GM21528 (cell line): ENCODE results near the gene TRNP1.
"Not testable (repeated sequence)": the region's sequence is repeated elsewhere in the genome, so short reads cannot be mapped to it uniquely, and the experiment has no call there.

Experiments
- ATAC-seq: cut with Tn5 transposase; IDR thresholded peaks from one replicate; pipeline ENCODE4 v1.9.1; 2021; ENCODE audit warnings: mild to moderate bottlenecking, moderate library complexity; ENCODE audit not compliant: unreplicated experiment, low FRiP score

Gene TRNP1

GRCh38 chr1:26993237-26994019 is at the start of gene TRNP1:
Gene TRNP1, plus strand, starts transcription at chr1:26993692. Its CDS starts 95 bp downstream, at chr1:26993787.
- peak; percentile 47 for ATAC-seq

- ATAC-seq: no peak
Measured at GRCh38 chr1:26945138-26945537, 48.4 kb upstream of the TRNP1 start.

- ATAC-seq: no peak
Measured at GRCh38 chr1:26945728-26946127, 47.8 kb upstream of the TRNP1 start.

GRCh38 chr1:26946270-26946669 is 47.2 kb upstream of the TRNP1 start:
- ATAC-seq: no peak

- not testable (repeated sequence) for ATAC-seq
Measured at GRCh38 chr1:26948725-26949057, 44.8 kb upstream of the TRNP1 start.

GRCh38 chr1:26949266-26949925 is 44.1 kb upstream of the TRNP1 start:
- no peak for ATAC-seq

- ATAC-seq: no peak
Measured at GRCh38 chr1:26949926-26950319, 43.6 kb upstream of the TRNP1 start.

GRCh38 chr1:26950602-26951001 is 42.9 kb upstream of the TRNP1 start:
- no peak for ATAC-seq

GRCh38 chr1:26951216-26951615 is 42.3 kb upstream of the TRNP1 start:
- no peak for ATAC-seq

- no peak for ATAC-seq
Measured at GRCh38 chr1:26951821-26952497, 41.5 kb upstream of the TRNP1 start.

- ATAC-seq: no peak
Measured at GRCh38 chr1:26953374-26953773, 40.1 kb upstream of the TRNP1 start.

- no peak for ATAC-seq
Measured at GRCh38 chr1:26956321-26956720, 37.2 kb upstream of the TRNP1 start.

GRCh38 chr1:26957306-26957705 is 36.2 kb upstream of the TRNP1 start:
- no peak for ATAC-seq

GRCh38 chr1:26959270-26959669 is 34.2 kb upstream of the TRNP1 start:
- no peak for ATAC-seq

GRCh38 chr1:26959722-26960624 is 33.5 kb upstream of the TRNP1 start, which contains the start of gene KDF1:
Gene KDF1, minus strand, starts transcription at chr1:26960468. Its CDS starts 8,088 bp downstream, at chr1:26952380.
- no peak for ATAC-seq

GRCh38 chr1:26960625-26960966 is 32.9 kb upstream of the TRNP1 start:
- ATAC-seq: no peak

GRCh38 chr1:26961826-26962225 is 31.7 kb upstream of the TRNP1 start:
- ATAC-seq: no peak

GRCh38 chr1:26965213-26965612 is 28.3 kb upstream of the TRNP1 start:
- no peak for ATAC-seq

- ATAC-seq: no peak
Measured at GRCh38 chr1:26965628-26966027, 27.9 kb upstream of the TRNP1 start.

GRCh38 chr1:26970810-26971209 is 22.7 kb upstream of the TRNP1 start:
- no peak for ATAC-seq

GRCh38 chr1:26971590-26971989 is 21.9 kb upstream of the TRNP1 start:
- ATAC-seq: no peak
